HAP-1 (cell line): ENCODE data around the gene IFNK.
"Not testable (repeated sequence)": the region's sequence is repeated elsewhere in the genome, so short reads cannot be mapped to it uniquely, and the experiment has no call there.

Source experiments
- DNase-seq, 2 experiments: peaks; one replicate each; pipeline ENCODE4 v3.0.0-alpha.2; 2016 to 2020; ENCODE audit warnings: low spot score in 2 of 2
- H3K27me3 ChIP-seq: fragments of 250-450 bp; sonication (Bioruptor Pico); 2 replicates; pipeline ENCODE4 v1.5.1; 2020; ENCODE audit warnings: low read depth, mild to moderate bottlenecking, moderate library complexity
- H3K36me3 ChIP-seq: fragments of 250-450 bp; sonication (Bioruptor Pico); replicated peaks from 2 replicates; pipeline ENCODE4 v1.5.1; 2020; ENCODE audit warnings: mild to moderate bottlenecking
- H3K4me1 ChIP-seq: fragments of 250-450 bp; sonication (Bioruptor Pico); 2 replicates; pipeline ENCODE4 v1.5.1; 2020; ENCODE audit warnings: mild to moderate bottlenecking
- H3K4me3 ChIP-seq: fragments of 250-450 bp; sonication (Bioruptor Pico); 2 replicates; pipeline ENCODE4 v1.5.1; 2020; ENCODE audit warnings: mild to moderate bottlenecking, moderate library complexity
- H3K9me3 ChIP-seq: fragments of 250-450 bp; sonication (Bioruptor Pico); 2 replicates; pipeline ENCODE4 v1.5.1; 2020; ENCODE audit warnings: mild to moderate bottlenecking, moderate library complexity
- in situ Hi-C: fragments of 300-500 bp; cut with MboI; formaldehyde crosslinking; loops from 3 replicates; pipeline ENCODE4 v1.14.3; 2020; ENCODE audit warnings: low sequenced_read_pairs, inconsistent platforms, mixed read lengths

IFNK gene

GRCh38 chr9:27496135-27496504, 28.0 kb upstream of the IFNK start:
- Histone ChIP-seq H3K36me3 (no peaks in the 10 kb centered on the region), H3K4me3 (no peak overlapping the region), H3K27me3 (no peaks in the 10 kb centered on the region), H3K9me3 (no peaks in the 10 kb centered on the region), H3K4me1 (peaks cover 48% of the 10 kb centered on the region)
- in situ Hi-C loops = no loop called here
- DNase-seq = peak; percentile 43 to 79

- no peak overlapping the region for H3K4me3 ChIP-seq
- H3K9me3 ChIP-seq = no peaks in the 10 kb centered on the region
- in situ Hi-C loops = no loop called here
- no peaks in the 10 kb centered on the region for H3K27me3 ChIP-seq
- H3K4me1 ChIP-seq = peaks cover 48% of the 10 kb centered on the region
- H3K36me3 ChIP-seq = no peaks in the 10 kb centered on the region
- peak; percentile 84 to 93 for DNase-seq
Observed at GRCh38 chr9:27497883-27498417, 26.1 kb upstream of the IFNK start.

GRCh38 chr9:27499451-27499850, 24.6 kb upstream of the IFNK start:
- no peak for DNase-seq
- no peaks in the 10 kb centered on the region for H3K9me3 ChIP-seq
- peaks cover 48% of the 10 kb centered on the region for H3K4me1 ChIP-seq
- H3K36me3 ChIP-seq = no peaks in the 10 kb centered on the region
- in situ Hi-C loops = no loop called here
- no peak overlapping the region for H3K4me3 ChIP-seq
- no peaks in the 10 kb centered on the region for H3K27me3 ChIP-seq

- H3K9me3 ChIP-seq, H3K4me3 ChIP-seq, H3K36me3 ChIP-seq, H3K27me3 ChIP-seq, in situ Hi-C loops, DNase-seq: not testable (repeated sequence)
- peaks cover 50% of the 10 kb centered on the region for H3K4me1 ChIP-seq
Observed at GRCh38 chr9:27500902-27501301, 23.2 kb upstream of the IFNK start.

GRCh38 chr9:27503623-27504022, 20.5 kb upstream of the IFNK start:
- Histone ChIP-seq H3K36me3 (no peaks in the 10 kb centered on the region), H3K9me3 (no peaks in the 10 kb centered on the region), H3K4me1 (peaks cover 30% of the 10 kb centered on the region), H3K4me3 (no peak overlapping the region), H3K27me3 (no peaks in the 10 kb centered on the region)
- in situ Hi-C loops = no loop called here
- no peak for DNase-seq

- DNase-seq = no peak
- H3K9me3 ChIP-seq = no peaks in the 10 kb centered on the region
- peaks cover 24% of the 10 kb centered on the region for H3K4me1 ChIP-seq
- no peaks in the 10 kb centered on the region for H3K27me3 ChIP-seq
- no peak overlapping the region for H3K4me3 ChIP-seq
- no peaks in the 10 kb centered on the region for H3K36me3 ChIP-seq
- in situ Hi-C loops = no loop called here
Observed at GRCh38 chr9:27504259-27504658, 19.8 kb upstream of the IFNK start.

- peaks cover 15% of the 10 kb centered on the region for H3K4me1 ChIP-seq
Observed at GRCh38 chr9:27505744-27506161, 18.3 kb upstream of the IFNK start.

GRCh38 chr9:27506981-27507380, 17.1 kb upstream of the IFNK start:
- Histone ChIP-seq H3K4me3 (no peak overlapping the region), H3K9me3 (no peaks in the 10 kb centered on the region), H3K36me3 (no peaks in the 10 kb centered on the region), H3K27me3 (no peaks in the 10 kb centered on the region), H3K4me1 (peaks cover 15% of the 10 kb centered on the region)
- in situ Hi-C loops = no loop called here
- DNase-seq = no peak

More at GRCh38 chr9:27505744-27506161, 18.3 kb upstream of the IFNK start:
- in situ Hi-C loops = no loop called here
- no peak for DNase-seq
- Histone ChIP-seq H3K4me3 (no peak overlapping the region), H3K27me3 (no peaks in the 10 kb centered on the region), H3K36me3 (no peaks in the 10 kb centered on the region), H3K9me3 (no peaks in the 10 kb centered on the region)

GRCh38 chr9:27510780-27511179, 13.3 kb upstream of the IFNK start:
- DNase-seq = no peak
- H3K4me1 ChIP-seq = peaks cover 5% of the 10 kb centered on the region
- no peaks in the 10 kb centered on the region for H3K36me3 ChIP-seq
- H3K9me3 ChIP-seq = no peaks in the 10 kb centered on the region
- no peaks in the 10 kb centered on the region for H3K27me3 ChIP-seq
- in situ Hi-C loops = no loop called here
- no peak overlapping the region for H3K4me3 ChIP-seq

GRCh38 chr9:27511771-27512170, 12.3 kb upstream of the IFNK start:
- Histone ChIP-seq H3K9me3 (no peaks in the 10 kb centered on the region), H3K36me3 (no peaks in the 10 kb centered on the region), H3K27me3 (no peaks in the 10 kb centered on the region), H3K4me3 (no peak overlapping the region), H3K4me1 (no peaks in the 10 kb centered on the region)
- DNase-seq = no peak
- in situ Hi-C loops = no loop called here

- Histone ChIP-seq H3K27me3 (no peaks in the 10 kb centered on the region), H3K9me3 (no peaks in the 10 kb centered on the region), H3K4me1 (no peaks in the 10 kb centered on the region), H3K4me3 (no peak overlapping the region), H3K36me3 (no peaks in the 10 kb centered on the region)
- DNase-seq = no peak
- in situ Hi-C loops = no loop called here
Observed at GRCh38 chr9:27514551-27514950, 9.5 kb upstream of the IFNK start.

GRCh38 chr9:27518006-27518405, 6.1 kb upstream of the IFNK start:
- no peak overlapping the region for H3K4me3 ChIP-seq
- H3K9me3 ChIP-seq = no peaks in the 10 kb centered on the region
- no peaks in the 10 kb centered on the region; the same call in 1 of the 2 replicates for H3K4me1 ChIP-seq
- no peaks in the 10 kb centered on the region for H3K27me3 ChIP-seq
- no peaks in the 10 kb centered on the region for H3K36me3 ChIP-seq
- DNase-seq = no peak
- in situ Hi-C loops = no loop called here

- Histone ChIP-seq H3K4me3 (no peak overlapping the region), H3K27me3 (no peaks in the 10 kb centered on the region), H3K4me1 (no peaks in the 10 kb centered on the region; the same call in 1 of the 2 replicates), H3K9me3 (no peaks in the 10 kb centered on the region), H3K36me3 (no peaks in the 10 kb centered on the region)
- in situ Hi-C loops = no loop called here
- DNase-seq = no peak
Observed at GRCh38 chr9:27518809-27519208, 5.3 kb upstream of the IFNK start.

- in situ Hi-C loops = no loop called here
- no peak overlapping the region for H3K4me3 ChIP-seq
- H3K4me1 ChIP-seq = no peaks in the 10 kb centered on the region; the same call in 1 of the 2 replicates
- no peaks in the 10 kb centered on the region for H3K36me3 ChIP-seq
- no peak for DNase-seq
- H3K27me3 ChIP-seq = no peaks in the 10 kb centered on the region
- no peaks in the 10 kb centered on the region for H3K9me3 ChIP-seq
Observed at GRCh38 chr9:27519466-27520465, 4.3 kb upstream of the IFNK start.
